ENCODE measurements around the gene CLDN9. TPM values are rescaled to one million over a fixed set of nuclear protein-coding genes. Genes with fewer than 3 reads are reported as not detected.

Gene CLDN9
- total and polyA plus RNA-seq, 9 of the 15 experiments (the other 6 are each of a cell fraction or from before 2014, with no cell fraction given) = 0.12 to 0.44 (median 0.22) TPM; not detected in 4

GRCh38 chr16:2964475-2965336, 48.0 kb upstream of the CLDN9 start (continued):
- TF ChIP-seq ID3 (CRISPR knock-in tag; IDR thresholded peaks at IDR 0.05) (no peak), ID3 (tag; IDR thresholded peaks at IDR 0.05) (peak; percentile 27; the same call in 1 of the 2 replicates), ARID4B (CRISPR knock-in tag; IDR thresholded peaks at IDR 0.05) (peak; percentile 1; the same call in 1 of the 2 replicates), IRF2 (CRISPR knock-in tag; IDR thresholded peaks at IDR 0.05) (no peak), RBBP5 (IDR thresholded peaks at IDR 0.05; ENCODE audit: borderline replicate concordance, insufficient read depth, low read length, poor library complexity, severe bottlenecking) (no peak), VEZF1 (CRISPR knock-in tag; IDR thresholded peaks at IDR 0.05) (peak; percentile 50; the same call in 1 of the 2 replicates), HOMEZ (CRISPR knock-in tag; IDR thresholded peaks at IDR 0.05) (no peak), ZFP30 (CRISPR knock-in tag; IDR thresholded peaks at IDR 0.05; ENCODE audit: borderline replicate concordance) (no peak), FOXJ3 (CRISPR knock-in tag; IDR thresholded peaks at IDR 0.05) (no peak), SAP30 (IDR thresholded peaks at IDR 0.05; ENCODE audit: borderline replicate concordance, insufficient read depth, low read depth, low read length, poor library complexity, severe bottlenecking) (no peak), CBX2 (IDR thresholded peaks at IDR 0.05; ENCODE audit: insufficient read depth, low read length, poor library complexity, severe bottlenecking) (no peak)
